Upper lobe of left lung (tissue), 4 donors: Measurements from ENCODE around the gene FAM227B.

Experiments used
- POLR2A ChIP-seq, 4 donors: fragments of 450-650 bp; IDR thresholded peaks; one replicate each; pipeline ENCODE4 v1.5.1; 2016 to 2017; ENCODE audit warnings: antibody characterized with exemption in 4 of 4, mild to moderate bottlenecking in 2 of 4
- TF ChIP-seq, protein P1 (sequence below), 6 experiments: fragments of 450-650 bp in 4 of 6; fragments of 200-600 bp in 2 of 6; sonication (generic) in 2 of 6; IDR thresholded peaks; one replicate each; pipeline ENCODE4 v1.5.1; 2016 to 2019; ENCODE audit warnings: antibody characterized with exemption in 6 of 6

DNA sequence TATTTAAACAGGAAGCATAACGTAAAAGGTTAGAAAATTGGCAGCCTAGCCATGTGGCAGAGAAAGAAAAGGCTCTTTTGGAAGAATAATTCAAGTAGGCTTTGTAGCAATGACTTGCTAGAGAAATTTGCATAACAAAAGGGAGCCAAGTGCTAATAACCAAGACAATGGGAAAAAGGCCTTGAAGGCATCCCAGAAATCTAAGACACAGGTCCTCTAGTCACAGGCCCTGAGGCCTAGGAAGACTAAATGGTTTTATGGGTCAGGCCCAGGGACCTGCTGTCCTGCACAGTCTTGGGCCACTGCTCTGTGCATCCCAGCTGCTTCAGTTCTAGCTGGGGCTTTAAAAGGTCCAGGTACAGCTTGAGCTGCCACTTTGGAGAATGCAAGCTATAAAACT is 119.0 kb downstream of the FAM227B start:
- TF ChIP-seq, protein P1, sequence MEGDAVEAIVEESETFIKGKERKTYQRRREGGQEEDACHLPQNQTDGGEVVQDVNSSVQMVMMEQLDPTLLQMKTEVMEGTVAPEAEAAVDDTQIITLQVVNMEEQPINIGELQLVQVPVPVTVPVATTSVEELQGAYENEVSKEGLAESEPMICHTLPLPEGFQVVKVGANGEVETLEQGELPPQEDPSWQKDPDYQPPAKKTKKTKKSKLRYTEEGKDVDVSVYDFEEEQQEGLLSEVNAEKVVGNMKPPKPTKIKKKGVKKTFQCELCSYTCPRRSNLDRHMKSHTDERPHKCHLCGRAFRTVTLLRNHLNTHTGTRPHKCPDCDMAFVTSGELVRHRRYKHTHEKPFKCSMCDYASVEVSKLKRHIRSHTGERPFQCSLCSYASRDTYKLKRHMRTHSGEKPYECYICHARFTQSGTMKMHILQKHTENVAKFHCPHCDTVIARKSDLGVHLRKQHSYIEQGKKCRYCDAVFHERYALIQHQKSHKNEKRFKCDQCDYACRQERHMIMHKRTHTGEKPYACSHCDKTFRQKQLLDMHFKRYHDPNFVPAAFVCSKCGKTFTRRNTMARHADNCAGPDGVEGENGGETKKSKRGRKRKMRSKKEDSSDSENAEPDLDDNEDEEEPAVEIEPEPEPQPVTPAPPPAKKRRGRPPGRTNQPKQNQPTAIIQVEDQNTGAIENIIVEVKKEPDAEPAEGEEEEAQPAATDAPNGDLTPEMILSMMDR (IDR thresholded peaks at IDR 0.05): no peak
- TF ChIP-seq POLR2A (IDR thresholded peaks at IDR 0.05): no peak
